HG03575 (cell line): Measurements from ENCODE around the gene DLG2.
"Not testable (repeated sequence)": the region's sequence is repeated elsewhere in the genome, so short reads cannot be mapped to it uniquely, and the experiment has no call there.

Experiments used
- ATAC-seq: cut with Tn5 transposase; IDR thresholded peaks from one replicate; pipeline ENCODE4 v1.9.1; 2021; ENCODE audit not compliant: unreplicated experiment, insufficient number of reproducible peaks, low FRiP score; ENCODE audit errors: extremely low read depth

The DLG2 gene

GRCh38 chr11:84795698-84796097, 831.4 kb downstream of the DLG2 start:
- ATAC-seq, result no peak

DNA sequence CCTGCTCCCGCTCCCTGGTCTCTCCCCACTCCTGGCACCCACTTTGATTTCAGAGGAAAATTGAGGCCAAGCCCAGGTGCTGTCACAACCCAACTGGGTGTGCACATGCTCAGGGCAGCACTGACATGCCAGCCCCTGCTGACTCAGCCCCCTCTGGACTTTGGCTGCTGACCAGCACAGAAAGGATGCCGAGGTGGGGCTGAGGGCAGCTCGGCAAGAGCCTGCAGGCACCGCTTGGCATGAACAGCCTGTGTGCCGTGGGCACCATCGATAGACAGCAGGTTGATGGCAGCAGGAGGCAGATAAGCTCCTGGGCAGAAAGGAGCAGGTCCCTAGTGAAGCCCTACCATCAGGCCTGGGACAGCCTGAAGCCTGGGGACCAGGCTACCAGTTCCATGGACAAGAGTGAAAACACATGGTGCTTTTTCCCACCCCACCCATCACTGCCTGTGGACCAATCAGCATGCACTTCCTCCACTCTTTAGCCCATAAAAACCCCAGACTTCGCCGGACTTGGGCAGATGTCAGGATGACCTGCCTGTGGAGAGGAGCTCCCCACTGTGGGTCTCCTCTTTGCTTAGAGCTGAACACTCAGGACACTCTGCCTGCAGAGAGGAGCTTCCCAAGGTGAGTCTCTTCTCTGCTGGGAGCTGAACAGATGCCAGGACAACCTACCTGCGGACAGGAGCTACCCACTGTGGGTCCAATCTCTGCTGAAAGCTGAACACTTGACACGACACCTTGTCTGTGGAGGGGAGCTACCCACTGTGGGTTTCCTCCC, 832.3 kb downstream of the DLG2 start:
- no peak for ATAC-seq

GRCh38 chr11:84793318-84793717, 833.8 kb downstream of the DLG2 start:
- ATAC-seq, result no peak

DNA sequence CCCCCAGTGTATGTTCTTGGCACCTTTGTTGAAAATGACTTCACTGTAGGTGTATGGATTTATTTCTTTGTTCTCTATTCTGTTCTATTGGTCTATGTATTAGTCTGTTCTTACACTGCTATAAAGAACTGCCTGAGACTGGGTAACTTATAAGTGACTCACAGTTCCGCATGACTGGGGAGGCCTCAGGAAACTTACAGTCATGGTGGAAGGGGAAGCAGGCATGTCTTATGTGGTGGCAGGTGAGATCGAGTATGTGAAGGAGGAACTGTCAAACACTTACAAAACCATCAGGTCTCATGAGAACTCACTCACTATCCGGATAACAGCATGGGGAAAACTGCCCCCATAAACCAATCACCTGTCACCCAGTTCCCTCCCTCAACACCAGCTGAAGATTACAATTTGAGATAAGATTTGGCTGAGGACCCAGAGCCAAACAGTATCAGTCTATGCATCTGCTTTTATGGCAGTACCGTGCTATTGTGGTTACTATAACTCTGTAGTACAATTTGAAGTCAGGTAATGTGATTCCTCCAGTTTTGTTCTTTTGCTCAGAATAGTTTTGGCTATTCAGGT, 836.2 kb downstream of the DLG2 start:
- ATAC-seq, result no peak

GRCh38 chr11:84788220-84788619, 838.9 kb downstream of the DLG2 start:
- no peak for ATAC-seq

- ATAC-seq, result not testable (repeated sequence)
These were observed 843.0 kb downstream of the DLG2 start for GRCh38 chr11:84784158-84784557.

- ATAC-seq, result no peak
These were observed 846.4 kb downstream of the DLG2 start for GRCh38 chr11:84780689-84781293.

- ATAC-seq, result no peak
These were observed 851.6 kb downstream of the DLG2 start for GRCh38 chr11:84775503-84775902.

DNA sequence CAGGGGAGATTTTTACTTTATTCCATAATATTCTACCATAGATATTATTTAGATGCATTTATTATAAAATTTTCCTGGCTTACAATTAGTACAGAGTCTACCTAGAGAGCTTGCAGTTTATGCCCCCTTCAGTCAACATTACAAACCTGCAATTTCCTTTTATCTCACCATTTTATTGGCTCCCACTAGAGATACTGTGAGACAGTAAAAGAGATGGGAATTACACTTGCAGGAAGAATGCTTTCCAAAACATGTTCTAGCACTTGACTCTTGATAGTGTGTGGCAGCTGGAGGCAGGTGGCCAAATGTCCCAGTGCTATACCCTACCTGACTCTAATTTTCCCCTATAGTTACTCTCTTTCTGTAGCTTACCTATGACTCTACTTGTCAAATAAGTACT, 863.2 kb downstream of the DLG2 start:
- no peak for ATAC-seq

DNA sequence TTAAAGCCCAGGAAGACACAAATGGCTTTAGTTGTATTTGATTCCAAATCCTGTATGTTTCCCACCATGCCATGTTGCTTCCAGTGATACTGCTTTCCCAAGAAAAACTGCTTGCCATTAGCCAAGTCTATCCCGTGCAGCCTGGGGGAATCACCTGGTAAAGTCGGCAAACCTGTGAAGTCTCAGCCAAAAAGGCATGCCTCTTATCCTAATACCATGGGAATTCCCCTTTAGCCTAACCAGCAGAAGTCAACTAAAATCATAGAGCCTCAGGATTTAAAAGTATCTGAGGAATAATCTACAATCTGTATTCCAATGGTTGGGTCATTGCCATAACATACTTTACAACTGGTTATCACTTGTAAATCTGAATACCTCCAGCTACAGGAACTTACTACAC, 869.4 kb downstream of the DLG2 start:
- no peak for ATAC-seq

DNA sequence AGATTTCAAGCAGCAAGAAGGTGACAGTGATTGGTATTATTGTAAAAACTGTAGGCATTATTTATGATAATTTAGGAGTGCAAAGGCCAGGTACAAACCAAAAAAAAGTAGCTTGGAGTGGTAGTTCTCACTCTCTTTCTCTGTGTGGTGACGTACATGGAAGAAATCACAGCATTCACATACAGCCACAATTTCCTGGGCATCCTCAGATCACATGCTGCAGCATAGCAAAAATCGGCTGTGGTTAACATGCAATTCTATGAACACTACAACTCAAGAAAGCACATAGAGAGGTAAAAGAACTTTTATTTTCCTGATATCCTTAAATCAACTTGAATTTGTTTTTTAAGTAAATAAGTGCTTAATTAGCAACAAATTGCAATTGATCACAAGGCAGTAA, 875.8 kb downstream of the DLG2 start:
- ATAC-seq, result no peak

GRCh38 chr11:84747871-84748270, 879.3 kb downstream of the DLG2 start:
- no peak for ATAC-seq

DNA sequence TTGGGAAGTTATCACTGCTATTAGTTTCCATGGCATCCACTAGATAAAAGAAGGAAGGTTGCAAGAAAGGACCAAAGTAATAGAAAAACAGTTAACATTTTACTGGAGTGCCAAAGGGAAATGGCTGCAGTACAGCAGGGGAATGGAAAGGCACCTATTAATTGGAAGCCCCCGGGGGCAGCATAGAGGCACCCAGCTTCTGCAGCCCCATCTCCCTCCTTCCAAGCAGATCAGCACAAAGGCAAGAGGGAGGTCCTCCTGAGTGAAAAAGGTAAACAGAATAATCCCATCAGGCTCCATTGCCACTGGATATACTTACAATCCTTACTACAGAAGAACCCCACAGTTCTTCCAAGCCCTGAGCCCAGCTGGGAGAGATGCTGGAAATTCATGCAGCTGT, 887.1 kb downstream of the DLG2 start:
- no peak for ATAC-seq

DNA sequence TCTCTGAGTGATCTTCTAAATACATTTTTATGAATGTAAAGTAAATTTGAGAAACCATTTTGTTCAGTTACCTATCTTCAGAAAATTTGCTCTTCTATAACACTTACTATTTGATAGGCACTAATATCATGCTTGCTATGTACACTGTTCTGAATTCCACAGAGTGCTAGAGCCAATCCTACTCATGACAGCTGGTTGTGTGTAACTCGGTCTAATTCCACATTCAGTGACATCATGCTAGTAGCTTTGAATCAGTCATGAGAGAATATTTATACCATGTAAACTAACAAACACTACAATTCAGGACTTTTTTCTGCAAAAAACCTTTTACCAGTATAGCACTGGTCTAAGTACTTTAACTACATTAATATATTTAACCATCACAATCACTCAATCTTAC, 902.9 kb downstream of the DLG2 start:
- ATAC-seq, result no peak

DNA sequence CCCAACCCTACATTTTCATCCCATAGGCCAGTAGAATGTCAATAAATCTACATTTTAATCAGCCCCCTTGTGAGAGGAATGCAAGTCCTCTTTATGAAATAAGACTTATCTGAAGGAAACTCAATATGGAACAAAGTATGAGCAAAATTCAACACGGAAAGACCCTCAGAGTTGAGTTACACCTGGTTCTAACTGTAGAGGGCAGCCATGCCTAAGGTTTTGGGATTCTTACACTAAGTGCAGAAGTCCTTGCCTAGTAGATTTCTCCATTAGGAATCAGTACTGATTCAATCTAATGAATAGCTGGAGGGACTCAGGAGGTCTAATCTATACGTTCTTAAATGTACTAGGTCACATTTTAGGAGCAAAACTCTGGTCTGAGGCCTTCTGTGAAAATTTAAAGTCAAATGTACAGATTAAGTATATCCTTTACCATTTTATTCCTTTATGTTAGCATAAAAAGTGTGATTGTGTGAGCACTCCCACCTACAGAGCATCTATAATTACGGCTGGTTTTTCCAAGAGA, 904.5 kb downstream of the DLG2 start:
- ATAC-seq, result no peak

GRCh38 chr11:84721561-84721961, 905.6 kb downstream of the DLG2 start:
- ATAC-seq, result no peak

DNA sequence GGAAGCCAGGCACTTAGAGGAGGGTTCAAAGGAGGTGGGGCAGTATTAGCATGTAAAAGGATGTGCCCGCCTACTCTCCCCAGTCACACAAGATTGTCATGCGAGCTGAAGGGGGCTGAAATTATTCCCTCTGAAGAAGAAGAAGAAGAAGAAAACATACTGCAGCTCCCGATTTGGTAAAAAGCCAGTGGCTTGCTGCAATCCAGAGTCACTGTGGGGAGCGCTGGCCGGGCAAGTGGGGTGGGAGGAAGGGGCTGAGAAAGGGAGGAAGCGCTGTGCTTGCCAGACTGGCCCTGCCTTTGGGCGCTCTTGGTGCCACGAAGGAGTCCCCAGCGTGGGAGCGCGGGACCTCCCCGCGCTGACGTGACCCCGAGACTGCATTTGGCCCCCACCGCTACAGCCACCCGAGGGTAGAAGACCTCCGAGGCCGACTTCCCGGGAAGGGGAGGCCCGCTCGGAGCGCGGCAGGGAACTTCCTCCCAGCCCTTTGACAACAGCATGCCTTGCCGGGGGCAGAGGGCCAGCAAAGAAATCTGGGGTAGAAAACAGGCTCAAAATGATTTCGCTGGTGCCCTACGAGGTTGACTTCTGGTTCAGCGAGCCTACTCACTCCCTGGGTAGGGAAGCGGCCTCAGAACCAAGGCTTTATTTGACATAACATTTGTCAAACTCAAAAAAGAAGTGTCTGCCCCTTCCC, 906.3 kb downstream of the DLG2 start:
- no peak for ATAC-seq

DNA sequence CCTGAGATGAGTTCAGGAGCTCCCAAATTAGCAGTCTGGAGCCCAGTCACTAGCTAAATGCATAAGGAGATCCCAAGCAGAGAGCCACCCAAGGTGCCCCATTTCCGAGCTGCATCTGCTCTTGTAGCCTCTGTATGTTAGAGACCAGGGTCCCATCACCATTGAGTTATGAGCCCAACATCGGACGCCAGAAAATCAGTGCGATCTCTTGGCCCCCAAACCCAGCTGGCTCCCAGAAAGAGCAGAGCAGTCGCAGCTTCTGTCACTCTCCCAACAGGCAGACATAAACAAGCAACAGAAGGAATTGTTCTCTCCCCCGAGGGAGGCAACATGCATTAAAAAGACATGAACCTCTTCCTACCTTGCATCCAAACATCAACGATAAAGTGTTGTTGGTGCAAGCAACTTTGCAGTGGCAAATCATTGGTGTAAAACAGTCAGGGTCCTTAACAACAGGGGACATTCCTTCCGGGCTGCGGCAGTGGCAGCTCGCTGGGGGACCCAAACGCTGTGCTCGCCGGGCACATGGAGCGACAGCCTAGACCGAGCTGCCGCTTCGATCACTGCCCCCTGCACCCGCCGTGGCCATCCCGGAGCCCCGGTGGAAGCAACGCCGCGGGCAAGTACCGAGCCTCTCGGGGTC, 907.1 kb downstream of the DLG2 start:
- ATAC-seq, result no peak

GRCh38 chr11:84714316-84714780, 912.8 kb downstream of the DLG2 start:
- peak; percentile 83 for ATAC-seq
